Stimulated activated CD8-positive, alpha-beta memory T cell treated with anti-CD3 and anti-CD28 coated beads, Interleukin-15, amount 100 ng/mL, for 1 hour (primary cell): Measurements from ENCODE around the gene KCNG2.

Experiments used
- DNase-seq: peaks from one replicate; pipeline ENCODE4 v3.0.0-alpha.2; 2020; ENCODE audit warnings: low read depth

Gene KCNG2

DNA sequence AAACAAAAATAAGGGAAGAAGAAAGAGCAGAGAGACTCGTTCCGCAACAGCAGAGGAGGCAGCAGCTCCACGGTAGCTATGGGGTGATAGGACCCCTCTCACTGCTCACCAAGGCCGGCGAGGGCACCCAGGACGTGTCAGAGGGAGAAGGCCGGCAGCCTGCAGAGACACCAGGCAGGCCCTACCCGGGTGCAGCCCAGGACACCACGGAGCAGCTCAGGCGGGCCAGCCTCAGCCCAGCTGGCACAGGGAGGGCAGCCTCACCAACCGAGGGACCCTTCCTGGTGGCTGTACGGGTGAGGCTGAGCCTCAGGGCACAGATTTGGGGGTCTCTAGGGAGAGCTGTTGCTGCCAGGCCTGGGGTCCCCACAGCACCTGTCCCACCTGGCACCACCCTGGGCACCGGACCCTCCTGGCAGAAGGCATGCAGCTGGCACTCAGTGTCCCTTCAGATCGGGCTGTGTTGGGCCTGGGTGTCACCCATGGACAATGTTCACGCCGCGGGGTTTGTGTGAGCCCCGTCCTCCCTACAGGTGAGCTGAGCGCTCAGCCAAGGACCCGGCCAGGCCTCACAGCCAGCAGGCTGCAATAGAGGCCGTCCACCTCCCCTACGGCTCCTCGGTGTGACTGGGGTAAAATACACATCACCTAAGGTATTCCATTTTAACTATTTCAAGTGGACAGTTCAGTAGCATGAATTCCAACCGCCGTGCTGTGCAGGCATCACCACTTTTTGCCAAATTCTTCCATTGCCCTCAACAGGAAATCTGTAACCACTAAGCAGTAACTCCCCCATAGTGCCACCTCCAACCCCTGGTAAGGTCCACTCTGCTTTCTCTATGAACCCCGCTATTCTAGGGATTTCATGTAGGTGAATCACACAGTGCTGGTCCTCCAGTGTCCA is 21.6 kb downstream of the KCNG2 start:
- no peak for DNase-seq

DNA sequence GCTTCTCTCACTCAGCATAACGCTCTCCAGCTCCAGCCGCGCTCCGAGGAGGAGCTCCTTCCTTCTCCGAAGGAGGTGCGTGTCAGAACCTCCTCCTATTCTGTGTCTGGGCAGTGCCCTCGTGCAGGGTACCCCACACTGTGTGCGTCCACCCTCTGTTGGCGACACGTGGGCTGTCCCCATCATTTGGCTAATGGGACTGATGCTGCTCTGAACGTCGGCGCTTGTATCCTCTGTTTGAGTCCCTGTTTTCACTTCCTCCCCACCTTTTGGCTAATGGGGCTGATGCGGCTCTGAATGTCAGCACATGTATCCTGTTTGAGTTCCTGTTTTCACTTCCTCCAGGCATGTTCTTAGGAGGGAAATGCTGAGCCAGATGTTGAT is 22.2 kb downstream of the KCNG2 start:
- DNase-seq: no peak

DNA sequence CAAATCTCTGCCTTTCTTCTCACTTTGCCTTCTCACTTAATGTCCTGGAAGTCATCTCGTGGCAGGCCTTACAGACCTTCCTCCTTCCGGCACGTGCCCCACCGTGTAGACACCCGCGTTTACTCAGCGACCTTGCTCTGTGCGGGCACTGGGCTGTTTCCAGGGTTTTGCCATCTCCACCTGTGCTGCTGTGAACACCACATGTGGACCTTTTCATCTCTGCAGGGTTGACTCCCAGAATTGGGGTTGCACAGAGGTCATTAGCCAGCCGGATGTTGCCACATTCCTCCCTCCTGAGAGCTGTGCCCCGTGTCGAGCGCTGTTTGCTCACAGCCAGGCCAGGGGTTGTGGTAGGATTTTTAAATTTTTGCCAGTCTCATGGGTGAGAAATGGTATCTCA is 25.4 kb downstream of the KCNG2 start:
- no peak for DNase-seq

DNA sequence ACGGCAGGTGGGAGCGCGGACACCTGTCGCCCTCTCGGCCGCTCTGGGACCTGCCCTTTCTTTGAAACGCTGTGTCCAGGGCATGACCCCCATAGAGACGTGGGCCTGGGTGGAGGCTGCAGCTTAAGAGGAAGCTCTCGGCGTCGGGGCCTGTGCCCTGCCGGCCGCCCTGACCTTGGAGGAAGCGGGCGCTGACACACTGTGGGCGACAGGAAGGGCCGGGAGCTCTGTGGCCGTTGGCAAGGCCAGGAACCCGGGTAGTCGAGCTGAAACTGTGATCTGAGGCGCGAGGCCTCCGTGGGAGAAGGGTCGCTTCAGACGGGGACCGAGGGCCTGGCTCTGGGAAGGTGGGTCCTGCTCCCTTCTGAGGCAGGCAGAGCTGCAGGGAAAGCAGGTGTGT is 28.2 kb downstream of the KCNG2 start:
- no peak for DNase-seq

DNA sequence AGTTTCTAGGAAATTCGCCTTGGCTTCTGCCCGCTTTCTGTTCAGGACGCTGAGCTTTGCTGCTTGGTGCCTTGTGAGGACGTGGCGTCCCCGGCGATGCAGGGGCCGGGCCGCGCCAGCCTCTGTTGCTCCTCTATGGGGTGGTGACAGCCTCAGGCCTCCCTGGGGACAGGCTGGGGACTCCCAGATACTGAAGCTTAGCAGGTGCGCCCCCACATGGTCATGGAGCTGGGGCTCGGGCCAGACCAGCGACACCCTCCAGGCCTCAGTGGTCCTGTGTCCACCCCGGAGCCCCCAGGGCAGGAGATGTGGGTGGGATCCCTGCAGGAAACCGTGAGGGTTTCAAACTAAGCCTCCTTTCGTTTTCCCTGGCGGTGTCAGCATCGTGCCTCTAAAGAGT is 29.2 kb downstream of the KCNG2 start:
- DNase-seq: no peak

DNA sequence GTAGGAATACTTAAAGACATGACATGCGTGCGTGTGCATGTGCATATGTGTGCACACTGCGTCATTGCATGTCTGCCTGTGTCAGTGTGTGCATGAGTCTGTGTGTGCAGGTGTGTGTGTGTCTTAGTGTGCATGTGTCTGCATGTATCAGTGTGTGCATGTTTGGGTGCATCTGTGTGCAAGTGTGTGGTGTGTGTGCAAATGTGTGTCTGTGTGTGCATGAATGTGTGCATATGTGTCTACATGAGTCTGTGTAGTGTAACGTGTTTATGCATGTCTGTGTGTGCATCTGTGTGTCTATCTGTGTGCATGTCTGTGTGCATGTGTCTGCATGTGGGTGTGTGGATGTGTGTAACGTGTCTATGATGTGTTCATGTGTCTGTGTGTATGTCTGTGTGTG is 30.5 kb downstream of the KCNG2 start:
- DNase-seq: no peak

DNA sequence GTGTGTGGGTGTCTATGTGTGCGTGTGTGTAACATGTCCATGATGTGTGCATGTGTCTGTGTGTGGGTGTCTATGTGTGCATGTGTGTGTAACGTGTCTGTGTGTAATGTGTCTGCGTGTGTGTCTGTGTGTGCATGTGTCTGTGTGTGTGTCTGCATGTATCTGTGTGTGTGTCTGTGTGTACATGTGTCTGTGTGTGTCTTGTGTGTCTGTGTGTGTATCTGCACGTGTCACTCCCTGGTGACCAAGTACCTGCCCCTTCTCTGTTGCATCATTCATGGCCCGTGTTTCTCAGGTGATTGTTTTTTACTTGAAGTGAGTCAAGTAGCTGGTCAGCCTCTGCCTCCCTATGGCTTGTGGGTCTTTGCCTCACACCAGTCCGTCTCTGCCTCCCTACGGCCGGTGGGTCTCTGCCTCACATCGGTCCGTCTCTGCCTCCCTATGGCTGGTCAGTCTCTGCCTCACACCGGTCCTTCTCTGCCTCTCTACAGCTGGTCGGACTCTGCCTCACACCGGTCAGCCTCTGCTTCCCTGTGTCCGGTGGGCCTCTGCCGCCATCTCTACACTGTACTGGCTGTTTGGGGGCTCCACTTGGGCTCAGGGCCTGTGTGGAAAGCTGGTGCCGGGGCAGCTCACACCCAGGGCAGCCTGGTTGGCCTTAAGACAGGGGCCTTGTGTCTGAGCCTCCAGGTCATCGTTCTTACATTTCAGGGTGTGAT is 31.6 kb downstream of the KCNG2 start:
- no peak for DNase-seq

DNA sequence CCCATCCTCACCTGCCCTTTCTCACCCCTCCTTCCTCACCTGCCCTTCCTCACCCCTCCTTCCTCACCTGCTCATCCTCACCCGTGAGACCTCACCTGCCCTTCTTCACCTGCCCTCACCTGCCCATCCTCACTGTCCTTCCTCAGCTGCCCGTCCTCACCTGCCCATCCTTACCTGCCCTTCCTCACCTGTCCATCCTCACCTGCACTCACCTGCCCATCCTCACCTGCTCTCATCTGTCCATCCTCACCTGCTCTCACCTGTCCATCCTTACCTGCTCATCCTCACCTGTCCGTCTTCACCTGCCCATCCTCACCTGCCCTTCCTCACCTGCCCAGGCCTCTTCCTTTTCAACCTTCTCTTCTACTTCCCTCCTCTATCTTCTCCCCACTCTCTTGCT is 34.4 kb downstream of the KCNG2 start:
- DNase-seq: no peak

DNA sequence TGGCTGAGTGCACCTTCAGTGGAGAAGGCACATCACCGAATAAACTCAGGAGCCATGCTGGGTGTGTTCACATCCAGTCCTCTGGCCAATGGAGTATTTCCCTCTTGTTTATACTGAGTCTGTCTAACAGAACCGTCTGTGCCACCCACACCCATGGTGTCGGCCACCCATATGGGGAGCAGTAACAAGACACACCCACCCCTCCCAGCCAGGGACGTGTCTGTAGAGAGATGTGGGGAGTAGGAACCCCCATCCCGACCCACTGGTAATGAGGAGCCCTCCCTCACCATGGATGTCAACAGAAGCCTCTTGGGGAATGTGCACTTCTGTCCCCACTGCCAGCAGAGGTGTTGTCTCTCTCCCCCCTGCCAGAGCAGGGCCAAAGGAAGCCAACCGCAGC is 37.1 kb downstream of the KCNG2 start:
- no peak for DNase-seq

DNA sequence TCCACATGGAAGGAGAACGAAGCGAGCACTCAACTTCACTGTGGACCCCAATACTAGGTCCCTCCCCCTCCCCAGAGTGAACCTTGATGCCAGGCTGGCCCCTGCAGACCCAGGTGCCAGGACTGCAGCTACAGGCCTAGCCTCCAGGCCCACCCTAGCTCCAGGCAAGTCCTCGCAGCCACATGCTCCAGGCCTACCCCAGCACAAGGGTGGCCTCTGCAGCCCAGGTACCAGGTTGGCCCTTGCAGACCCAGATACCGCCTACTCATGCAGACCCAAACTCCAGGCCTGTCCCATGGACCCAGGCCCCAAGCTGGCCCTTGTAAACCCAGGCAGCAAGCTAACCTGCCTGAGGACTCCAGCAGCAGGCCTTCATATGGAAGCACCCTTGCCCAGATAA is 44.2 kb downstream of the KCNG2 start:
- no peak for DNase-seq

DNA sequence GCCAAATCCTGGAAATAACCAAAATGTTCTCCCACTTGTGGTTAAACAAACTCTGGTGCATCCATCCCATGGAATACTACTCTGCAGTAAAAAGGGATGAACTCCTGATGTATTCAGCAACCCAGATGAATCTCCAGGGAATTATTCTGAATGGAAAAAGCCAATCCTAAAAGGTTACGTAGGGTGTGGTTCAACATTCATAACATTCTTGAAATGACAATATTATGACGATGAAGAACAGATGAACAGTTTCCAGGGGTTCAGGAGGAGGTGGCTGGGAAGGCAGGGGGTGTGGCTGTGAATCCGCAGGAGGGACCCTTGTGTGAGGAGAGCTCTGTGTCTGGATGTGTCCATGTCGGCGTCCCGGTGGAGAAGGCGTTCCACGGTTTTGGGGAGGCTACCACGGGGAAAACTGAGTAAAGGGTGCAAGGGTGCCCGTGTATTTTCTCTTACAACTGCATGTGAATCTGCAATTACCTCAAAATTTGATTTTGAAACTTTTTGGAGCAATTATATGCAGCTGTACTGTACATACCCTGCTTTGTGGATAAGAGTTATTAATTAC is 47.3 kb downstream of the KCNG2 start:
- no peak for DNase-seq

DNA sequence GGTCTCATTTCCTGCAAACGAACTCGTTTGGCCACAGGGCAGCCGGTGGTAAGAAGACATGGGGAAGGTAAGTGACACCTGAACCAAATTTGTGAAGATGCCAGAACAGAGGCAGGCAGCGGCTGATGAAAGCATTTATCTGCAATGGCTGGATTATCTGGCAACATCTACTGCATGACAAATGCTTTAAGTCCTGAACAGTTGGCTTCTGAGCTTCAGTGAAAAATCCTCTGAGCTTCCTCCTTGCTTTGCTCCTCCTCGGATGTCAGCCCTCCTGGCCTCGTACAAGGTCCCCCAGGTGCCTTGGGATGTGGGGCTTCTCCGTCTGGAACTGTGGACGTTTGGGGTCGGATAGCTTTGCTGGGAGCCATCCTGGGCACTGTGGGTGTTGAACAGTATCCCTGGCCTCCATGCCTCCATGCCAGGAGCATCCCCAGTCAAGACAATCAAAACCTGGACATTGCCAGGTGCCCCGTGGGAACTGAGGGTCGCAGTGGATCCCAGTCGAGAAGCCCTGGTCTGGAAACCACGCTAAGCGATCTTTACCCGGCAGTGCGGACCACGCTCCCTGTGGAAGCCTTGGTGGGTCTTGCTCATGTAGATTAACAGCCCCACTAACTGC is 49.3 kb downstream of the KCNG2 start:
- DNase-seq: no peak

DNA sequence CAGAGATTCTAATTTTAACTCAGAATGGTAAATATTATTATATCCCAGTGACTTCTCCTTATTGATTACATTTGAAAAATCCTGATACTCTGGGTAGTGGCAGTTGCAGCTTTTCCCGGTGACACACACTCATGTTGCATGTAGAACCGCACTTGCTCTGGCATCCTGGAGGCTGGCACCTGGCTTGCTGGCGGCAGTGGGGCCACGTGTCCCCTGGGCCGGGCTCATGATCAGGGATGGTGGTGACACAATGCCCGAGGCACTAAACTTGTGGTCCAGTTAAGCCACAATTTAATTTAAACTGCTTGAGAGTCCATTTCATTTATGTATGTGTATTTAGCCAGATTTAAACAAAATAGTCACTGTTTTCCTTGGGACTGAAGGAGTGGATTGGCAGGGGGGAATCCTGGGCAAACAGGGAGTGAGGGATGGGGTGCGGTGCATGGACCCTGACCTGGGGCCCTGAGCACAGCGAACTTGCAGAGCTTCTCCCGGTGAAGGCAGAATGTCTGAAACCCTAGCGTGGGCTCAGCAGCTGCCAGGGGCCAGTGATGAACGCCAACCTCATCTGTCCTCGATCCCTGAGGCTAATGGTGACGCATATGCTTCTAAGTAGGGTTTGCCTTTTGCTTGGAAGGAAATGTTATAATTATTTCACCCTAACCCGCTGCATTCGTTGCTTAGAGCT is 50.0 kb downstream of the KCNG2 start:
- no peak for DNase-seq

DNA sequence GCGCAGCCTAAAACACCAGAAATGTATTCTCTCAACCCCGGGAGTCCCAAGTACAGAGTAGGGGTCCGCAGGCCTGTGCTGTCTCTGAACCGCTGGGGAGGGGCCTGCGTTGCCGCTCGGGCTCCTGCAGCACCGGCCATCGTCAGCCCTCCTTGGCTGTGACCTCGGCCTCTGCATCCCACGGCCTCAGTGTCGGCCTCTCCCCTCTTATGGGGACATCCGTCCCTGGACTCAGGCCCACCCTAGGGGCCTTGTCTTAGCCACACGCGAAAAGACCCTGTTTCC is 50.5 kb downstream of the KCNG2 start:
- DNase-seq: no peak

DNA sequence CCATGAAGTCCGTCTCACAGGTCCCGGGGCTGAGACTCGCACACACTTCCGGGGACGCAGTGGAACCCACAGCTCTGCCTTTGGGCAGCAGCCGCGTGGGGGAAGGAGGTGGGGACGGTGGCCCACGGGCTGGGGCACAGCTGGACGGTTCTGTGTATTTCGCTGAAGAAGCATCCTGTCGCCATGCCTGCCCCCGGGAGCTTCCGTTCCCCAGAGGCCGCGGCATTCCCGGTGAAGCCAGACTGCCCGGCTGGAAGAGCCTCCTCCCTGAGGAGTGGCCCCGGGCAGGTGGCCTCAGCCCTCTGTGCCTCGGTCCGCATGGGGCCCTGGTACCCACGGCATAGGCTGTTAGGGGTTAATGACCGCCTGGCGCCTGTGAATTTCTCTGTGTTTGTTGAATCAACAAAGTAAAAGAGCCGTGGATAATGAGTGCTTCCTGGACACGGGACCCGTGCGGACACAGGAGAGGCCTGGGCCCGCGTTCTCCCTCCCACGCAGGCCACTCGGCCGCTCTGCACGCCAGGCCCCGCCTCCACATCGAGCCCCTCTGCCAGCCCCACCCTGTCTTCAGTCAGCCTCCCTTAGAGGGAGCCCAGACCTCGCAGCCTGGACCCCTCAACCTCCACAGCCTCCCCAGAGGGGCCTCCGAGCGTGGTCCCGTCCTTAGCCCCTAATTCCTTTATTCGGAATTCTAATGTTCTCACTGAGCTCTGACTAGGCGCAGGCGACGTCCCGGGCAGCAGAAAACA is 51.0 kb downstream of the KCNG2 start:
- DNase-seq: no peak

DNA sequence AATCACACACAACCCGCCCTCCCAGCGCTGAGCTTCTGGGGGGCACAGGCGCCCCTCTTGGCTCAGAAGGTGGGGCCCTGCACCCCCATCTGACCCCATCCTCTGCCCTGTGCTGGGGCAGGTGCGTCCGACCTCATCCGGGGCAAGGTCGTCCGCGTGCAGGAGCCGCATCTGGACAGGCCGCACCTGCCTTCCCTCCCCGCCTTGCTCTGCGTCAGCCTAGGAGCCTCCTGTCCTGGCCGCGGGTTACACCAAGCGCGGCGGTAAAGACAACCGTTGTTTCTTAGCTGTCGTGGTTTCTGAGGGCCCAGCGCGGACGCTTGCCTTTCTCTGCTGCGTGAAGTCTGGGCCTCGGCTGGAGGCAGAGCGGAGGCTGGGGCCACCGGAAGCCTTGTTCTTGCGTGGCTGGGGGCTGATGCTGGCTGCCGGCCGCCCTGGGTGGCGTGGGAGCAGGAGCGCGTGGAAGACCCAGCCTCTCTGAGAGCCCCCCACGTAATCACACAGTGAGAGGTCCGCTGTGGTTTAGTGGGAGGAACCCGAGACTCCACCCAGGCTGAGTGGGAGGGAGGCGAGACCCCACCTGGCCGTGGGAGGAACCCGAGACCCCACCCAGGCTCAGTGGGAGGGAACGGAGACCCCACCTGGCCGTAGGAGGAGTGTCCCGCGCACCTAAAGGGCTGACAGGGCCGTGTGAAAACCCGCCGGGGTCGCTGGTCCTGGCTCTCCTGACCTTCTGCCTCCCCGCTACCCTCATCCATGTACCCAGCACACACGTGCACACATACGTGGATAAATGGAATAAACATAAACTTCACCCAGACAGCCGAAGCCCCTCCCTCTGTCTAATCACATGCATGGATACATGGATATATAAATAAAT is 51.8 kb downstream of the KCNG2 start:
- DNase-seq: no peak

DNA sequence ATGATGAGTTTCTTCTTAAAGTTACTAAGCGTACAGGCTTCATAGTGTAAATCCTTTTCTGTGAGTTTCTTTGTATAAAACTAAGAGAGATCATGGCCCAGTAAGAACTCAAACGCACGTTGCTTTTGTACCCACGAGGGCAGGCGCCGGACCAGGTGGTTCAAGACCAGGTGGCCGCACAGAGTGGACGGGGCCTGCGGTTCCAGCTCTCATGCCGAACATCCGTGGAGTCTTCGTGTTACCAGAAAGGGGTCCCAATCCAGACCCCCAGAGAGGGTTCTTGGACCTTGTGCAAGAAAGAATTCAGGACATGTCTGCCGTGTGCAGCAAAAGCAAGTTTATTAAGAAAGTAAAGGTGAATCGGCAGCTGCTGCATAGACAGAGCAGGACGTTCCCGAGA is 53.0 kb downstream of the KCNG2 start:
- DNase-seq: no peak

DNA sequence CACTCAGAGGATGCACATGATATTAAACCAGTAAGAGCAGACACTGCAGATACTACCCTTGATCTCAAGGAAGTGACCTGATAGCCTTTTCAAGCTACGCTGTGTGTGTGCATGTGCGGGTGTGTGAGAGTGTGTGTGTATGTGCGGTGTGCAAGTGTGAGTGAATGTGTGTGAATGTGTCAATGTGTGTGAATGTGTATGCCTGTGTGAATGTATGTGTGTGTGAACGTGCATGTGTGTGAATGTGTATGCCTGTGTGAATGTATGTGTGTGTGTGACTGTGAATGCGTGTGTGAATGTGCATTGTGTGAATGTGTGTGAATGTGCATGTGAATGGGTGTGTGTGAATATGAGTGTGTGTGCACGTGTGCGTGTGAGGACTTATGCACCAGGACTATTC is 53.8 kb downstream of the KCNG2 start:
- no peak for DNase-seq

DNA sequence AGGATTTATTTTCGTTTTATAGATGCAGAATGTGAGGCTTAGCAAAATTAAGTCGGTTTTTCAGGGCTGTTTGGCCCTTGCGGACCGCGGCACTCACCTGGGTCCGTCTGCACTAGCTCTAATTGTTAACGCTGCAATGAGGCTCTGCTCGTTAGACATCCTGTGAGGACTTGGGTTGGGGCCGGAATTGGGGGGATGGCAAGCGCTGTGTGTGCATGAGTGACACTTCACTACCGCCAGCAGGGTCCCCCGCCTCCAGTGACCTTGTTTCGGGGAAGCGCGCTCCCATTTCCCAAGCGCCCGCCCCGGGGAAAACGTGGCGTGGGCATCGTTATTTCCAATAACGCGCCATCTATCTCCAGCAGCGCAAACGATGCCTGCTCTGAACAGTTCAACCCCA is 54.2 kb downstream of the KCNG2 start:
- no peak for DNase-seq

DNA sequence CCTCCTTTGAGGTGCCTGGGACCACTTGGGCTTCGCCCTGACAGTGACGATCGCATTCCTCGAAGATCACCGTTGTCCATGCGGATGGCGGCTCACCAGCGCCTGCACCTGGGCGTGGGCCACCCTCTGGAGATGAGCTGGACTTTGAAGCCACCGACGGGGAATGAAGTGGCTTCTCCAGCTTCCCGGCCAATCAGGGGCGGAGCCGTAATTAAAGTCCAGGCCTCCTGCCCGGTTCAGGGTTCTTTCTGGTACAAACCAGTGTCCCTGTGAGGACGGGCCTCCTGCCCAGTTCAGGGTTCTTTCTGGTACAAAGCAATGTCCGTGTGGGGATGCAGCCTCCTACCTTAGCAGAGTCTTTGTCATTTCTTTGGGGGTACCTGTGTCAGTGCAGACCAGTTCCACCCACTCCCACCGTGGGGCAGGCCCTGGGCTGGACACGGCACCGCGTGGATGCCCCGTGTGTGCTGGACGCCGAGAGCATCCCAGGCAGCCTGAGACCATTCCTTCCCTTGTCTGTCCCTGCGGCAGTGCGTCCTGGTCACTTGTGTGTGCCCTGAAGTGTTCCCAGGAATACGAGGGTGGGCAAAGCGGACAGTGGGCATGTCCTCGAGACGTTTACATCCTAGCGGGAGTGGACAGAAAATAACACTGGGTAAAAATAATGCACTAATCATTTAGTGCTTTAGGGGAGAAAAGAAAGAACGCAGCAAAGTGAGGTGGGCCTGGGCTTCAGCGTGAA is 55.0 kb downstream of the KCNG2 start:
- DNase-seq: no peak
